WERI-Rb-1 (cell line): ENCODE measurements around the gene PXYLP1.

Experiments
- DNase-seq: peaks from one replicate; pipeline ENCODE4 v3.0.0-alpha.2; 2020
- H3K27ac ChIP-seq: fragments of 250-450 bp; sonication (Bioruptor Pico); 2 replicates; pipeline ENCODE4 v1.5.1; 2020; ENCODE audit warnings: mild to moderate bottlenecking, moderate library complexity
- H3K27me3 ChIP-seq: fragments of 250-450 bp; sonication (Bioruptor Pico); 2 replicates; pipeline ENCODE4 v1.5.1; 2021; ENCODE audit warnings: mild to moderate bottlenecking, low read depth, moderate library complexity; ENCODE audit not compliant: insufficient read depth, severe bottlenecking
- H3K36me3 ChIP-seq: fragments of 250-450 bp; sonication (Bioruptor Pico); 2 replicates; pipeline ENCODE4 v1.5.1; 2020; ENCODE audit warnings: mild to moderate bottlenecking, moderate library complexity
- H3K4me3 ChIP-seq: 2 replicates; pipeline ENCODE4 v1.5.1; 2011; ENCODE audit warnings: low read depth, mild to moderate bottlenecking, control low read depth, low read length
- H3K9me3 ChIP-seq: fragments of 250-450 bp; sonication (Bioruptor Pico); 2 replicates; pipeline ENCODE4 v1.5.1; 2021; ENCODE audit warnings: mild to moderate bottlenecking, moderate library complexity; ENCODE audit not compliant: severe bottlenecking
- CTCF ChIP-seq: IDR thresholded peaks from 2 replicates; pipeline ENCODE4 v1.5.1; 2011; ENCODE audit warnings: low read depth, mild to moderate bottlenecking, control low read depth, inconsistent platforms, low read length

The PXYLP1 gene

GRCh38 chr3:141231101-141231951 lies at the start of gene PXYLP1:
Gene PXYLP1 (plus strand): TSS chr3:141231825. CDS start chr3:141260176, 28,351 bp downstream.
- peak within 1 kb of the TSS; percentile 89 for H3K27ac ChIP-seq
- H3K36me3 ChIP-seq: peaks cover 4% of the 10 kb centered on the region
- TF ChIP-seq CTCF: peak; percentile 53
- H3K27me3 ChIP-seq: no peaks in the 10 kb centered on the region
- no peaks in the 10 kb centered on the region for H3K9me3 ChIP-seq
- peak within 1 kb of the TSS; percentile 61 for H3K4me3 ChIP-seq
- peak; percentile 95 for DNase-seq

- no peak for TF ChIP-seq CTCF
Measured at GRCh38 chr3:141183606-141184005, 48.0 kb upstream of the PXYLP1 start.

GRCh38 chr3:141184430-141184829 lies 47.2 kb upstream of the PXYLP1 start:
- H3K9me3 ChIP-seq: no peaks in the 10 kb centered on the region
- no peaks in the 10 kb centered on the region for H3K27me3 ChIP-seq
- H3K27ac ChIP-seq: no peak overlapping the region
- no peak for TF ChIP-seq CTCF
- H3K36me3 ChIP-seq: no peaks in the 10 kb centered on the region
- no peak overlapping the region for H3K4me3 ChIP-seq
- DNase-seq: no peak

More at GRCh38 chr3:141183606-141184005, 48.0 kb upstream of the PXYLP1 start:
- no peak for DNase-seq
- no peaks in the 10 kb centered on the region for H3K36me3 ChIP-seq
- H3K27ac ChIP-seq: no peak overlapping the region
- H3K9me3 ChIP-seq: no peaks in the 10 kb centered on the region
- H3K27me3 ChIP-seq: no peaks in the 10 kb centered on the region
- H3K4me3 ChIP-seq: no peak overlapping the region

GRCh38 chr3:141191097-141191749 lies 40.4 kb upstream of the PXYLP1 start:
- Histone ChIP-seq H3K4me3 (no peak overlapping the region), H3K36me3 (no peaks in the 10 kb centered on the region), H3K9me3 (no peaks in the 10 kb centered on the region), H3K27ac (no peak overlapping the region), H3K27me3 (no peaks in the 10 kb centered on the region)
- TF ChIP-seq CTCF: no peak
- no peak for DNase-seq

GRCh38 chr3:141192345-141192744 lies 39.3 kb upstream of the PXYLP1 start:
- no peaks in the 10 kb centered on the region for H3K9me3 ChIP-seq
- H3K36me3 ChIP-seq: no peaks in the 10 kb centered on the region
- H3K4me3 ChIP-seq: no peak overlapping the region
- peak; percentile 91 for TF ChIP-seq CTCF
- peak; percentile 97 for DNase-seq
- no peak overlapping the region for H3K27ac ChIP-seq
- no peaks in the 10 kb centered on the region for H3K27me3 ChIP-seq
